ENCODE data around the gene INA. TPM values are rescaled to one million over a fixed set of nuclear protein-coding genes. Genes with fewer than 3 reads are reported as not detected.

The INA gene
- total RNA-seq, 1 experiment from 2014 or later, result not detected

DNA sequence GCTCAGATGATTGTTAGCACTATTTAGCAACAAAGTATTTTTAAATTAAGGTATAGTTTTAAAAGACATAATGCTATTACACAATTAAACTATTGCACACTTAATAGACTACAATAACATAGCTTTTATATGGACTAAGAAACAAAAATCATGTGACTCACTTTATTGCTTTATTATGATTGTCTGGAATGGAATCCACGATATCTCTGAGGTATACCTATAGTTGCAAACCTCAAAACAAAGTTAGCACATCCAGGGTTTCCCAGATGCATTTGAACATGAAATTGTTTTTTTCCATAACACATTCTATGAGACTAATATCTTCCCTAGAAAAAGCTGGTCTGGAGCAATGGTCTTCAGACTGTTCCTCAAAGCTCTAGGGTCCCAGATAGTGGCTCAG lies 49.5 kb upstream of the INA start:
- peak overlapping the region; percentile 40 for H2AFZ ChIP-seq (ENCODE audit: low read depth, low read length, poor library complexity, severe bottlenecking)
- TF ChIP-seq RAD21 (IDR thresholded peaks at IDR 0.05; ENCODE audit: low read depth) (no peak), POLR2A (IDR thresholded peaks at IDR 0.05; ENCODE audit: borderline replicate concordance, extremely low read depth, insufficient read depth, insufficient read length) (no peak), EZH2 (IDR thresholded peaks at IDR 0.05) (no peak), EGR1 (IDR thresholded peaks at IDR 0.05; ENCODE audit: low read depth) (no peak), SIN3A (IDR thresholded peaks at IDR 0.05; ENCODE audit: low read depth) (no peak), CTCF (IDR thresholded peaks at IDR 0.05 in 2 of 3, conservative IDR thresholded peaks at IDR 0.05 in 1 of 3; ENCODE audit: borderline replicate concordance in 1 of 3, insufficient read depth in 1 of 3, low read depth in 2 of 3, low read length in 2 of 3) (no peak), FOSL1 (IDR thresholded peaks at IDR 0.05; ENCODE audit: low read depth) (no peak), TCF7L2 (IDR thresholded peaks at IDR 0.05; ENCODE audit: borderline replicate concordance, extremely low read depth, insufficient read depth, insufficient read length) (no peak), ZFX (IDR thresholded peaks at IDR 0.05) (no peak)
- TF ChIP-seq, protein P1, sequence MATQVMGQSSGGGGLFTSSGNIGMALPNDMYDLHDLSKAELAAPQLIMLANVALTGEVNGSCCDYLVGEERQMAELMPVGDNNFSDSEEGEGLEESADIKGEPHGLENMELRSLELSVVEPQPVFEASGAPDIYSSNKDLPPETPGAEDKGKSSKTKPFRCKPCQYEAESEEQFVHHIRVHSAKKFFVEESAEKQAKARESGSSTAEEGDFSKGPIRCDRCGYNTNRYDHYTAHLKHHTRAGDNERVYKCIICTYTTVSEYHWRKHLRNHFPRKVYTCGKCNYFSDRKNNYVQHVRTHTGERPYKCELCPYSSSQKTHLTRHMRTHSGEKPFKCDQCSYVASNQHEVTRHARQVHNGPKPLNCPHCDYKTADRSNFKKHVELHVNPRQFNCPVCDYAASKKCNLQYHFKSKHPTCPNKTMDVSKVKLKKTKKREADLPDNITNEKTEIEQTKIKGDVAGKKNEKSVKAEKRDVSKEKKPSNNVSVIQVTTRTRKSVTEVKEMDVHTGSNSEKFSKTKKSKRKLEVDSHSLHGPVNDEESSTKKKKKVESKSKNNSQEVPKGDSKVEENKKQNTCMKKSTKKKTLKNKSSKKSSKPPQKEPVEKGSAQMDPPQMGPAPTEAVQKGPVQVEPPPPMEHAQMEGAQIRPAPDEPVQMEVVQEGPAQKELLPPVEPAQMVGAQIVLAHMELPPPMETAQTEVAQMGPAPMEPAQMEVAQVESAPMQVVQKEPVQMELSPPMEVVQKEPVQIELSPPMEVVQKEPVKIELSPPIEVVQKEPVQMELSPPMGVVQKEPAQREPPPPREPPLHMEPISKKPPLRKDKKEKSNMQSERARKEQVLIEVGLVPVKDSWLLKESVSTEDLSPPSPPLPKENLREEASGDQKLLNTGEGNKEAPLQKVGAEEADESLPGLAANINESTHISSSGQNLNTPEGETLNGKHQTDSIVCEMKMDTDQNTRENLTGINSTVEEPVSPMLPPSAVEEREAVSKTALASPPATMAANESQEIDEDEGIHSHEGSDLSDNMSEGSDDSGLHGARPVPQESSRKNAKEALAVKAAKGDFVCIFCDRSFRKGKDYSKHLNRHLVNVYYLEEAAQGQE (IDR thresholded peaks at IDR 0.05; ENCODE audit: low read depth), result no peak
- TF ChIP-seq, protein P2, sequence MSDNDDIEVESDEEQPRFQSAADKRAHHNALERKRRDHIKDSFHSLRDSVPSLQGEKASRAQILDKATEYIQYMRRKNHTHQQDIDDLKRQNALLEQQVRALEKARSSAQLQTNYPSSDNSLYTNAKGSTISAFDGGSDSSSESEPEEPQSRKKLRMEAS (IDR thresholded peaks at IDR 0.05), result no peak
- no peaks in the 10 kb centered on the region for H3K9me3 ChIP-seq (ENCODE audit: control insufficient read depth in 1 of 2, insufficient read depth in 1 of 2, low read depth in 1 of 2, low read length in 2 of 2)
- H3K4me1 ChIP-seq (ENCODE audit: control insufficient read depth in 1 of 2, insufficient read depth in 2 of 2, low read length in 2 of 2), result peaks cover 36 to 59% of the 10 kb centered on the region in 2 experiments
- no peak overlapping the region for H3K9ac ChIP-seq (ENCODE audit: low read length)
- no peak for DNase-seq (ENCODE audit: low read depth, low spot score)
- no peaks in the 10 kb centered on the region for H3K9me2 ChIP-seq (ENCODE audit: insufficient read depth)
- no peaks in the 10 kb centered on the region for H4K20me1 ChIP-seq (ENCODE audit: insufficient read depth)
- CTCF ChIA-PET, result interaction anchor here (1.8 to 1.9 kb wide), 2 partner anchors 11 to 17 kb away, joined by 9 to 10 read pairs; no protein-coding TSS in a partner anchor
- POLR2A ChIA-PET, result interaction anchor here (1.5 to 2.5 kb wide), 2 partner anchors 30 to 35 kb away, joined by 3 to 9 read pairs; partner anchors contain the start of gene NT5C2
- H3K36me3 ChIP-seq (ENCODE audit: control insufficient read depth in 1 of 2, insufficient read depth in 2 of 2, low read length in 2 of 2), result no peaks in the 10 kb centered on the region
- H3K79me2 ChIP-seq (ENCODE audit: insufficient read depth, low read length), result no peaks in the 10 kb centered on the region
- no peaks in the 10 kb centered on the region for H3K27me3 ChIP-seq (ENCODE audit: insufficient read depth, low read length)
- RAD21 ChIA-PET (ENCODE audit: low non-redundant PET in 1 of 2, low total read pairs in 2 of 2, uncharacterized antibody in 2 of 2, unreplicated experiment in 2 of 2), result no interaction called here
- H3K27ac ChIP-seq (ENCODE audit: low read depth, low read length), result no peak overlapping the region
- H3K4me2 ChIP-seq (ENCODE audit: low read length), result peak overlapping the region; percentile 46
- intact Hi-C loops (cut with micrococcal nuclease), result no loop called here
- ATAC-seq, result no peak
- no peak overlapping the region for H3K4me3 ChIP-seq (replicated peaks in 1 of 2; ENCODE audit: low read depth in 1 of 2, low read length in 2 of 2)
- BruUV-seq (replicated peaks), result no TSS peak

All from HCT116 (cell line).